Measurements from ENCODE around the gene PLEKHG2. TPM values are rescaled to one million over a fixed set of nuclear protein-coding genes. Genes with fewer than 3 reads are reported as not detected.

PLEKHG2 gene
- total RNA-seq, 4 donors from 2014 or later, result 8.2 to 29.1 (median 10.7) TPM

DNA sequence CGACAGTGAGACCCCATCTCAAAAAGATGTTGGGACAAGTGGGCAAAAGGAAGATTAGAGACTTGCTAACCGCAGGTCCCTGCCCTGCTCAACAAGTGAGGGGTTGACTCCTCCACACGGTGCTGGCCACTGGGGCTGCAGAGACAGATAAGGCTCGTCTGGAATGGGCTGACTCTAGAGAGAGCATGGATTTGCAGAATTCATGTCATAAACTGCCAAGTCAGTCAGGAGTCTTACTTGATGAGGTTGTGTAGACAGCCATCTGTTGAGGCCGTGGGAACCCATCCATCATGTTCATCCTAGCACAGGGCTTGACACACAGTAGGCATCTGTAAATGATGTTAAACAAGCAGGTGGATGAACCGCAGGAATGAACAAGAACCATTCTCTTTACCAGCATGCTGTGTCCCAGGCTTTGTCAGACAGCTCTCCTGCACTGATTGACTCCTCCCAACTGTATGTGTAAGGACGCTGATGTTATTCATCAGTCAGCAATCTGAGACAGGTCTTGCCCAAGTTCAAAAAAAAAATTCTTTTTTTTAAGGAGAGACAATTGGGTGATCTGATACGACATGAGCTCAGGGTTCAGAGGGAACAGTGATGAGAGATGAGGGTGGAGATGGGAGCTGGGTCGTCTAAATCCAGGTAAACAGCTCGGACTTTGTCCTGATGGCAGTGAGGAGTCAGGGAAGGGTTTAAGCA lies 30.4 kb upstream of the PLEKHG2 start:
- H3K27ac ChIP-seq, result no peak overlapping the region
- H3K4me1 ChIP-seq, result no peaks in the 10 kb centered on the region
- intact Hi-C loops (cut with DNase I), result no loop called here
- peaks cover 82 to 86% of the 10 kb centered on the region in 2 donors for H3K36me3 ChIP-seq
- no peak overlapping the region for H3K4me3 ChIP-seq (replicated peaks in 1 of 3)
- H3K9me3 ChIP-seq, result no peaks in the 10 kb centered on the region
- TF ChIP-seq, protein P1, sequence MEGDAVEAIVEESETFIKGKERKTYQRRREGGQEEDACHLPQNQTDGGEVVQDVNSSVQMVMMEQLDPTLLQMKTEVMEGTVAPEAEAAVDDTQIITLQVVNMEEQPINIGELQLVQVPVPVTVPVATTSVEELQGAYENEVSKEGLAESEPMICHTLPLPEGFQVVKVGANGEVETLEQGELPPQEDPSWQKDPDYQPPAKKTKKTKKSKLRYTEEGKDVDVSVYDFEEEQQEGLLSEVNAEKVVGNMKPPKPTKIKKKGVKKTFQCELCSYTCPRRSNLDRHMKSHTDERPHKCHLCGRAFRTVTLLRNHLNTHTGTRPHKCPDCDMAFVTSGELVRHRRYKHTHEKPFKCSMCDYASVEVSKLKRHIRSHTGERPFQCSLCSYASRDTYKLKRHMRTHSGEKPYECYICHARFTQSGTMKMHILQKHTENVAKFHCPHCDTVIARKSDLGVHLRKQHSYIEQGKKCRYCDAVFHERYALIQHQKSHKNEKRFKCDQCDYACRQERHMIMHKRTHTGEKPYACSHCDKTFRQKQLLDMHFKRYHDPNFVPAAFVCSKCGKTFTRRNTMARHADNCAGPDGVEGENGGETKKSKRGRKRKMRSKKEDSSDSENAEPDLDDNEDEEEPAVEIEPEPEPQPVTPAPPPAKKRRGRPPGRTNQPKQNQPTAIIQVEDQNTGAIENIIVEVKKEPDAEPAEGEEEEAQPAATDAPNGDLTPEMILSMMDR (IDR thresholded peaks at IDR 0.05), result no peak
- TF ChIP-seq POLR2A (IDR thresholded peaks at IDR 0.05), result no peak
- H3K27me3 ChIP-seq, result no peaks in the 10 kb centered on the region
- DNase-seq, result no peak
- 86 to 87% methylated on average over 9 to 10 of the region's 10 CpGs for WGBS, 2 donors

DNA sequence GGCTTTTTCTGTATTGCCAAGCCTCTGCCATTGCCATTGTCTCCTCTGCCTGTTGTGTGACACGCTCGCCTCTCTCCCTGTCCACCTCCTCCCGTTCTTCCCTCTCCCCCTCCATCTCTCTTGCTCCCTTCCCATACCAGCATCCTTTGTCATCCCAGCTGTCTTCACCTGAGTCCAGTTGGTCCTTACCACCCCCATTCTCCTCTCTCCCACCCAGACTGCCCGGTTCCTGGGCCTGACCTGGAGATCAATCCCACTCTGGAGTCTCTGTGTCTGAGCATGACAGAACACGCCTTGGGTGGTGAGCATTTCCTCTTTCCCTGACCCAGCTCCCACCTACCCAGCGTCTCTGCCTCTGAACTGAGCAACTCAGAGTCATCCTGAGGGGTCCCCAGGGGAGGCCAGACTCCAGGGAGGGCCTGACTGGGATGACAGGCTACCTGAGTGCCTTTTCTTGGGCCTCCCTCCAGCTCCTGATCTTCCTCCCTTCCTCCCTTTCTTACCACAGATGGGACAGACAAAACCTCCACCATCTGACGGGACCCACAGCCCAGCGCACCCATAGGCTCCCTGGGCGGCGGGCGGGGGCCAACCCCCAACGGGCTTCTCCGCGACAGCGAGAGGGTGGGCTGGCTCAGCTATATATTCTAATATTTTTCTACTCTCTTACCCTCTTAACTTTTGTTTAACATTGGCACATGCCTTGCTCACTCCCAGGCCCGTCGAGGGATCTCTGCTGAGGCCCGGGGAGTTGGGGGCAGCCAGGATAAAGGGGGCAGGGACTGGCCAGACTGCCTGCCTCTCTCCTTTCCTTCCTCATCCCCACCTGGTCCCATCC lies 29.3 kb upstream of the PLEKHG2 start:
- Histone ChIP-seq H3K36me3 (peaks cover 70 to 85% of the 10 kb centered on the region in 2 donors), H3K4me3 (replicated peaks in 1 of 3) (no peak overlapping the region), H3K27me3 (no peaks in the 10 kb centered on the region), H3K9me3 (no peaks in the 10 kb centered on the region), H3K27ac (no peak overlapping the region), H3K4me1 (no peaks in the 10 kb centered on the region)
- TF ChIP-seq, protein P1 (IDR thresholded peaks at IDR 0.05), result no peak
- TF ChIP-seq POLR2A (IDR thresholded peaks at IDR 0.05), result no peak
- intact Hi-C loops (cut with DNase I), result no loop called here
- DNase-seq, result no peak
- 94% methylated on average over 18 of the region's 18 CpGs for WGBS, 2 donors

DNA sequence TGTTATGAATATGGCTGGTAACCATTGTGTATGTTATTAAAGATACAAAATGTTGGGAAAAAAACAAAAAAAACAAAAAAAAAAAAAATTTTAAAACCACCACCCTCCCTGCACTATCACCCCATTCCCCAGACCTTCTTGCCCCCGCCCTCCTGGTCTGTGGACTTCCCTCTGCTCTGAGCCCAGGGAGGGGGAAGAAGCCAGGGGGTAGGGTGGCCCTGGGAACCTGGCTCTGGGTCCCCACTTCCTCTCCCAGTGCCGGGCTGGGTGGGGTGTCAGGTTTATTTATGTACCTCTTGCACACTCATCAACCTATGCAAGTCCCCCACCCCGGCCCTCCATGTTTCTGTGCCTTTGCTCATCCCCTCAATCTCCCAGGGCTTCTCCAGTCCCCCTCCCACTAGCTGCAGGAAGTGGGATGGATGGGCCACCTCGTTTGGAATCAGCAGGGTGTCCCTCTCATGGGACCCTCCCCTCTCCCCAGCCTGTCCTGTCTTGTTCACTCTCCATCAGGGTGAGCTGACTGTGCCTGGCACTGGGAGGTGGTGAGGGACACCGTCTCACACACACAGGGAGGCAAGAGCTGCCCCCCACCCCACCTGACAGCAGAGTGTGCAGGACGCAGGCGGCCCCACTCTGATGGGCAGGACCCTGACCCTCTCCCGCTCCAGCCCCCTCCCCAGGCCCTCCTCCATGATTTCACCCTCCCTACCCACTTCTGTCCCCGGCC lies 27.5 kb upstream of the PLEKHG2 start:
- Histone ChIP-seq H3K4me1 (peaks cover 3 to 5% of the 10 kb centered on the region in 2 donors), H3K9me3 (no peaks in the 10 kb centered on the region), H3K27me3 (no peaks in the 10 kb centered on the region), H3K4me3 (replicated peaks in 1 of 3) (no peak overlapping the region), H3K36me3 (peaks cover 58 to 72% of the 10 kb centered on the region in 2 donors), H3K27ac (no peak overlapping the region)
- intact Hi-C loops (cut with DNase I), result loop anchor here (5.0 kb wide), 1 partner anchor 38 kb away; no protein-coding TSS in a partner anchor
- 74 to 77% methylated on average over 8 of the region's 9 CpGs for WGBS, 2 donors
- TF ChIP-seq, protein P1 (IDR thresholded peaks at IDR 0.05), result no peak
- TF ChIP-seq POLR2A (IDR thresholded peaks at IDR 0.05), result no peak
- no peak for DNase-seq

DNA sequence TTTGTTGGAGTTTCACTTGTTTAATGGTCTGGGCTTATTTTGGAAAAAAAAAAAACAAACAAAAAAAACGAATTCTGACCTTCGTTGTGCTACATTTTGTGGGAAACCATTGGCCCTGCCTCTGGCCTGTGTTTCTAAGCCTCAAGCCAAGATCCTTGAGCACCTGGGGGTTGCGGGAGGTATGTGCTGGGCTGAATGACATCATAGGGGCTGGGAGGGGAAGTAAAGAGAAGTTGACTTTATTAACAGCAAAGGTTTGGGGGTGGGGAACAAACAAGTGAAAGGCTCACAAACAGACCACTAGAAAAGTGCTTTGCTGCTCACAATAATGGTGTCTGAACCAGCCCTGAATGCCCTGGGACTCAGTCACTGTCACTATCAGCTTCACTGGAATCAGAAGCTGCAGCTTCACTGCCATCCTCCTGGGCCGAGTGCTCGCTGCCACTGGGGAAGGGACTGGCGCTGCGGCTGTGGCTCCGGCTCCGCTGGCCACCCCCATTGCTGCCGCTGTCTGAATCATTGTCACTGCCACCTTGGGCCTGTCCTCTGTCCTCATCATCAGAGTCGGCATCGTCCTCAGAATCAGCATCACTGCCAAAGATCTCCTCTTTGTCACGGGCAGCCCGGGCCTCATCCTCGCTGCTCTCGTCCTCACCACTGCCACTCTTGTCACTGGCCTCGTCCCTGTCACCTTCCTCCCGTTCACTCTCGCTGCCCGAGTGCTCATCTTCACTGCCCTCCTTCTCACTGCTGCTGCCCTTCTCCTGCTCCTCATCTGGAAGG lies 26.6 kb upstream of the PLEKHG2 start:
- H3K27ac ChIP-seq, result no peak overlapping the region
- H3K9me3 ChIP-seq, result no peaks in the 10 kb centered on the region
- H3K4me3 ChIP-seq (replicated peaks in 1 of 3), result no peak overlapping the region
- intact Hi-C loops (cut with DNase I), result loop anchor here (5.0 kb wide), 1 partner anchor 39 kb away; no protein-coding TSS in a partner anchor
- DNase-seq, result no peak
- H3K27me3 ChIP-seq, result no peaks in the 10 kb centered on the region
- peaks cover 50 to 64% of the 10 kb centered on the region in 2 donors for H3K36me3 ChIP-seq
- 83 to 88% methylated on average over 20 of the region's 20 CpGs for WGBS, 2 donors
- H3K4me1 ChIP-seq, result peaks cover 4 to 7% of the 10 kb centered on the region in 2 donors
- TF ChIP-seq POLR2A (IDR thresholded peaks at IDR 0.05), result no peak
- TF ChIP-seq, protein P1 (IDR thresholded peaks at IDR 0.05), result no peak

Measured in thyroid gland (tissue), 4 donors.